ENCODE results near the gene ATG14. TPM values are rescaled to one million over a fixed set of nuclear protein-coding genes. Genes with fewer than 3 reads are reported as not detected.
A peak's percentile ranks its signal among the peaks of the same experiment; 100 is the strongest.

ATG14 gene
- total and polyA plus RNA-seq, 2 experiments from 2014 or later: 7.3 to 15.2 TPM

DNA sequence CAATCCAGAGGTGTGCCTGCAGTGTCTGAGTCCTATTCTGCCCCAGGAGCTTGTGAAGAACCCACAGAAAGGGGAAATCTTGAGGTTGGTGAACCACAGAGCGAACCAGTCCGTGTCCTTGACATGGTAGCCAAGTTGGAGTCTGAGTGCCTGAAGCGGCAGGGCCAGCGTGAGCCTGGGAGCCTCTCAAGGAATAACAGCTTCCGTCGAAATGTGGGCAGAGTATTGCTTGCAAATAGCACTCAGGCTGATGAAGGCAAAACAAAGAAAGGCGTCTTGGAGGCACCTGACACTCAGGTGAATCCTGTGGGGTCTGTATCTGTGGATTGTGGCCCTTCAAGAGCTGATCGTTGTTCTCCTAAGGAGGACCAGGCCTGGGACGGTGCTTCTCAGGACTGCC is 60.5 kb downstream of the ATG14 start (continued):
- no peak for TF ChIP-seq ZNF462 (CRISPR knock-in tag; IDR thresholded peaks at IDR 0.05)
- TF ChIP-seq STAT1 (IDR thresholded peaks at IDR 0.05; ENCODE audit: unreplicated experiment): no peak
- no peak for TF ChIP-seq NANOG (IDR thresholded peaks at IDR 0.05; ENCODE audit: borderline replicate concordance)
- no peak for TF ChIP-seq ZNF331 (CRISPR knock-in tag; IDR thresholded peaks at IDR 0.05; ENCODE audit: low read depth)
- no peak for TF ChIP-seq EZH2phosphoT487 (IDR thresholded peaks at IDR 0.05; ENCODE audit: unreplicated experiment)
- TF ChIP-seq, protein P1, sequence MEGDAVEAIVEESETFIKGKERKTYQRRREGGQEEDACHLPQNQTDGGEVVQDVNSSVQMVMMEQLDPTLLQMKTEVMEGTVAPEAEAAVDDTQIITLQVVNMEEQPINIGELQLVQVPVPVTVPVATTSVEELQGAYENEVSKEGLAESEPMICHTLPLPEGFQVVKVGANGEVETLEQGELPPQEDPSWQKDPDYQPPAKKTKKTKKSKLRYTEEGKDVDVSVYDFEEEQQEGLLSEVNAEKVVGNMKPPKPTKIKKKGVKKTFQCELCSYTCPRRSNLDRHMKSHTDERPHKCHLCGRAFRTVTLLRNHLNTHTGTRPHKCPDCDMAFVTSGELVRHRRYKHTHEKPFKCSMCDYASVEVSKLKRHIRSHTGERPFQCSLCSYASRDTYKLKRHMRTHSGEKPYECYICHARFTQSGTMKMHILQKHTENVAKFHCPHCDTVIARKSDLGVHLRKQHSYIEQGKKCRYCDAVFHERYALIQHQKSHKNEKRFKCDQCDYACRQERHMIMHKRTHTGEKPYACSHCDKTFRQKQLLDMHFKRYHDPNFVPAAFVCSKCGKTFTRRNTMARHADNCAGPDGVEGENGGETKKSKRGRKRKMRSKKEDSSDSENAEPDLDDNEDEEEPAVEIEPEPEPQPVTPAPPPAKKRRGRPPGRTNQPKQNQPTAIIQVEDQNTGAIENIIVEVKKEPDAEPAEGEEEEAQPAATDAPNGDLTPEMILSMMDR (conservative IDR thresholded peaks at IDR 0.05; ENCODE audit: low read depth in 2 of 2): no peak
- no peak for TF ChIP-seq JUNB (IDR thresholded peaks at IDR 0.05; ENCODE audit: unreplicated experiment)
- TF ChIP-seq EZH2 (IDR thresholded peaks at IDR 0.05; ENCODE audit: low read depth, unreplicated experiment): no peak

DNA sequence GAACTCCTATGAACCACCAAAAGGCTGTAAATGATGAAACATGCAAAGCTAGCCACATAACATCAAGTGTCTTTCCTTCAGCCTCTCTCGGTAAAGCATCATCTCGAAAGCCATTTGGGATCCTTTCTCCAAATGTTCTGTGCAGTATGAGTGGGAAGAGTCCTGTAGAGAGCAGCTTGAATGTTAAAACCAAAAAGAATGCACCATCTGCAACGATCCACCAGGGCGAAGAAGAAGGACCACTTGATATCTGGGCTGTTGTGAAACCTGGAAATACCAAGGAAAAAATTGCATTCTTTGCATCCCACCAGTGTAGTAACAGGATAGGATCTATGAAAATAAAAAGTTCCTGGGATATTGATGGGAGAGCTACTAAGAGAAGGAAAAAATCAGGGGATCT is 61.2 kb downstream of the ATG14 start:
- Histone ChIP-seq H3K27me3 (ENCODE audit: insufficient read depth) (no peaks in the 10 kb centered on the region), H3K36me3 (ENCODE audit: insufficient read depth) (no peaks in the 10 kb centered on the region), H3K4me1 (ENCODE audit: insufficient read depth) (peaks cover 14% of the 10 kb centered on the region; the same call in 1 of the 2 replicates), H4K20me1 (replicated peaks; ENCODE audit: insufficient read depth) (peaks cover 6% of the 10 kb centered on the region; the same call in 1 of the 2 replicates), H3K4me3 (no peak overlapping the region), H3K9me2 (ENCODE audit: insufficient read depth) (no peaks in the 10 kb centered on the region), H3K4me2 (no peak overlapping the region), H3F3A (replicated peaks; ENCODE audit: low read depth) (no peaks in the 10 kb centered on the region), H3K79me2 (replicated peaks; ENCODE audit: insufficient read depth) (peaks cover 8% of the 10 kb centered on the region), H2AFZ (no peak overlapping the region), H3K27ac (ENCODE audit: low read depth) (no peak overlapping the region)
- Mint-ChIP-seq H3K27ac (no peak overlapping the region), H3K9me3 (no peaks in the 10 kb centered on the region), H3K36me3 (ENCODE audit: low read depth) (peaks cover 6% of the 10 kb centered on the region), H3K4me3 (no peak overlapping the region), H3K4me1 (peaks cover 18% of the 10 kb centered on the region), H3K27me3 (ENCODE audit: insufficient read depth, low read depth, poor library complexity) (peaks cover 5% of the 10 kb centered on the region)
- TF ChIP-seq POLR2AphosphoS5 (IDR thresholded peaks at IDR 0.05; ENCODE audit: low read depth): no peak
- TF ChIP-seq, protein P1 (conservative IDR thresholded peaks at IDR 0.05; ENCODE audit: low read depth in 2 of 2): peak in 1 of 2 experiments; percentile 26; a peak in 1 of 4 replicates
- DNase-seq (ENCODE audit: low spot score) (peak; percentile 25), ATAC-seq (no peak)

All from GM23338 (cell line).